Stimulated activated naive CD8-positive, alpha-beta T cell treated with anti-CD3 and anti-CD28 coated beads, Interleukin-15, amount 100 ng/mL, for 72 hours (primary cell): ENCODE measurements around the gene KRT81.
"Not testable (repeated sequence)": the region's sequence is repeated elsewhere in the genome, so short reads cannot be mapped to it uniquely, and the experiment has no call there.

Experiments used
- ATAC-seq: fragments of 150-1000 bp; cut with Tn5 transposase; 2 replicates; pipeline ENCODE4 v1.10.0; 2021; ENCODE audit warnings: mild to moderate bottlenecking, moderate library complexity
- DNase-seq, 2 donors: peaks; one replicate each; pipeline ENCODE4 v3.0.0; 2021 to 2022
- H3K27ac Mint-ChIP-seq, 2 donors: one replicate each; pipeline ENCODE4 v1.8.0; 2022; ENCODE audit warnings: mild to moderate bottlenecking in 2 of 2, mixed read lengths in 2 of 2, moderate library complexity in 2 of 2
- H3K27me3 Mint-ChIP-seq: one replicate; pipeline ENCODE4 v1.8.0; 2022; ENCODE audit warnings: mixed read lengths
- H3K4me1 Mint-ChIP-seq: one replicate; pipeline ENCODE4 v1.8.0; 2022; ENCODE audit warnings: mild to moderate bottlenecking, mixed read lengths
- H3K4me3 Mint-ChIP-seq, 2 donors: one replicate each; pipeline ENCODE4 v1.8.0; 2022; ENCODE audit warnings: mild to moderate bottlenecking in 2 of 2, mixed read lengths in 2 of 2, moderate library complexity in 1 of 2
- H3K9me3 Mint-ChIP-seq, 2 donors: one replicate each; pipeline ENCODE4 v1.8.0; 2022; ENCODE audit warnings: mixed read lengths in 2 of 2

KRT81 gene

GRCh38 chr12:52257922-52258321 is 33.4 kb downstream of the KRT81 start:
- not testable (repeated sequence) for H3K27ac Mint-ChIP-seq

GRCh38 chr12:52257074-52257551 is 34.2 kb downstream of the KRT81 start:
- H3K4me3 Mint-ChIP-seq = no peak overlapping the region
- DNase-seq (no peak), ATAC-seq (peak; percentile 27)
- no peaks in the 10 kb centered on the region for H3K9me3 Mint-ChIP-seq
- H3K27me3 Mint-ChIP-seq = peaks cover 94% of the 10 kb centered on the region
- H3K27ac Mint-ChIP-seq = no peak overlapping the region
- H3K4me1 Mint-ChIP-seq = peaks cover 19% of the 10 kb centered on the region

More at GRCh38 chr12:52257922-52258321, 33.4 kb downstream of the KRT81 start:
- not testable (repeated sequence) for DNase-seq, ATAC-seq, H3K9me3 Mint-ChIP-seq
- Mint-ChIP-seq H3K4me3 (peak overlapping the region in 1 of 2 donors; percentile 4), H3K27me3 (peaks cover 96% of the 10 kb centered on the region), H3K4me1 (peaks cover 18% of the 10 kb centered on the region)

DNA sequence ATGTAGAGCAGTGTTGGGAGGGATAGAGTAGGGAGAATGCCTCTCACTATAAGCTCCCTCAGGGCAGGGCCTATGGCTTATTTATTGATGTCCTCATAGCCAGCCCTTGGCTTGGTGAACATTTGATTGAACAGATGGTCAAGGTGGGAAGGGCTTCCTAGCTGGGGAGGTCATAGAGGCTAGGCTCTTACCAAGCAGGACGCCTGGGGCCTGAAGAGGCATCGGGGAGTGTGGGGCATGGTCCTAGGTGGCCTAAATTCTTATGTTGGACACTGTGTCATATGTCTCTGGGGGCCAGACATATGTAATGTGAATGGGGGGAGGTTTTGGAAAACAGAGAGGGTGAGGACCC is 34.8 kb downstream of the KRT81 start:
- Mint-ChIP-seq H3K4me1 (peaks cover 25% of the 10 kb centered on the region), H3K9me3 (no peaks in the 10 kb centered on the region), H3K27ac (no peak overlapping the region), H3K27me3 (peaks cover 92% of the 10 kb centered on the region), H3K4me3 (no peak overlapping the region)
- ATAC-seq = no peak
- no peak for DNase-seq

- Mint-ChIP-seq H3K4me3 (no peak overlapping the region), H3K9me3 (no peaks in the 10 kb centered on the region), H3K27me3 (peaks cover 92% of the 10 kb centered on the region), H3K27ac (no peak overlapping the region), H3K4me1 (peaks cover 30% of the 10 kb centered on the region)
- no peak for ATAC-seq
- DNase-seq = no peak
Measured at GRCh38 chr12:52255926-52256583, 35.3 kb downstream of the KRT81 start.

GRCh38 chr12:52254965-52255751 is 36.2 kb downstream of the KRT81 start:
- Mint-ChIP-seq H3K27me3 (peaks cover 92% of the 10 kb centered on the region), H3K4me1 (peaks cover 31% of the 10 kb centered on the region), H3K9me3 (no peaks in the 10 kb centered on the region), H3K27ac (no peak overlapping the region), H3K4me3 (no peak overlapping the region)
- ATAC-seq (no peak), DNase-seq (no peak)

GRCh38 chr12:52254180-52254964 is 37.0 kb downstream of the KRT81 start:
- no peak overlapping the region for H3K27ac Mint-ChIP-seq
- ATAC-seq (no peak), DNase-seq (no peak)
- H3K4me1 Mint-ChIP-seq = peaks cover 35% of the 10 kb centered on the region
- H3K9me3 Mint-ChIP-seq = no peaks in the 10 kb centered on the region
- no peak overlapping the region for H3K4me3 Mint-ChIP-seq
- peaks cover 92% of the 10 kb centered on the region for H3K27me3 Mint-ChIP-seq

GRCh38 chr12:52253391-52254179 is 37.7 kb downstream of the KRT81 start:
- Mint-ChIP-seq H3K27me3 (peaks cover 92% of the 10 kb centered on the region), H3K27ac (peak overlapping the region in 1 of 2 donors; percentile 31)

DNA sequence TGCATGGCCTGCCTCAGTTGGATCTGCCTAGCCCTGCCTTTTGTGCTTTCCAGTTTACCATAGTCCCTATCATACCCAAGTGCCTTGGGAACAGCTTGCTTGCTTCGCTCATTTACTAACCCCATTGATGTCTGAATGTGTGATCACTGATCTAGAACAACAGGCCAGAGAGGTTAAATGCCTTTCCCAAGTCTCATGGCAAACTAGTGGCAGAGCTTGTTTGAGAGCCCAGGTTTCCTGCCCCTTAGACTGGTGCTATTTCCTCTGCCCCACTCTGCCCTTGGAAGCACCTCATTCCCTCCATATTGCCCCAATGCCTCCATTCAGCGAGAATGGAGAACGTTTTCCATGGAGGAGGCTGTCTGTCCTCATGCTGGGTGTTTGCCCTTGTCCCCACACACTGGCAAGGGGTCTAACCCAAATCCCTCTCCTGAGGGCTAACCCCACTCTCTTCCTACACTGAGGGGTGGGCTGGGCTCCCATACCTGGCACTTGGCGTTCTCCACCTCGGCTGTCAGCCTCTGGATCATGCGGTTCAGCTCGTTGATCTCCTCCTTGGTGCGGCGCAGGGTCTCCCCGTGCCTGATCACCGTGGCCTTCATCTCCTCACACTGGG is 38.5 kb downstream of the KRT81 start:
- Mint-ChIP-seq H3K4me1 (peaks cover 29% of the 10 kb centered on the region), H3K27me3 (peaks cover 92% of the 10 kb centered on the region), H3K9me3 (no peaks in the 10 kb centered on the region), H3K4me3 (no peak overlapping the region), H3K27ac (peak overlapping the region; percentile 35 to 37)
- no peak for ATAC-seq
- no peak for DNase-seq

More at GRCh38 chr12:52253391-52254179, 37.7 kb downstream of the KRT81 start:
- DNase-seq (no peak), ATAC-seq (no peak)
- no peak overlapping the region for H3K4me3 Mint-ChIP-seq
- H3K4me1 Mint-ChIP-seq = peaks cover 33% of the 10 kb centered on the region
- no peaks in the 10 kb centered on the region for H3K9me3 Mint-ChIP-seq

GRCh38 chr12:52252175-52252615 is 39.1 kb downstream of the KRT81 start:
- H3K27ac Mint-ChIP-seq, DNase-seq, ATAC-seq, H3K4me3 Mint-ChIP-seq, H3K9me3 Mint-ChIP-seq: not testable (repeated sequence)
- peaks cover 35% of the 10 kb centered on the region for H3K4me1 Mint-ChIP-seq
- H3K27me3 Mint-ChIP-seq = peaks cover 92% of the 10 kb centered on the region

- no peak for DNase-seq
- H3K27ac Mint-ChIP-seq = peak overlapping the region in 1 of 2 donors; percentile 81
- peak; percentile 73 for ATAC-seq
- H3K9me3 Mint-ChIP-seq = no peaks in the 10 kb centered on the region
- peaks cover 42% of the 10 kb centered on the region for H3K4me1 Mint-ChIP-seq
- peak overlapping the region in 1 of 2 donors; percentile 29 for H3K4me3 Mint-ChIP-seq
- peaks cover 89% of the 10 kb centered on the region for H3K27me3 Mint-ChIP-seq
Measured at GRCh38 chr12:52251367-52252051, 39.8 kb downstream of the KRT81 start.

DNA sequence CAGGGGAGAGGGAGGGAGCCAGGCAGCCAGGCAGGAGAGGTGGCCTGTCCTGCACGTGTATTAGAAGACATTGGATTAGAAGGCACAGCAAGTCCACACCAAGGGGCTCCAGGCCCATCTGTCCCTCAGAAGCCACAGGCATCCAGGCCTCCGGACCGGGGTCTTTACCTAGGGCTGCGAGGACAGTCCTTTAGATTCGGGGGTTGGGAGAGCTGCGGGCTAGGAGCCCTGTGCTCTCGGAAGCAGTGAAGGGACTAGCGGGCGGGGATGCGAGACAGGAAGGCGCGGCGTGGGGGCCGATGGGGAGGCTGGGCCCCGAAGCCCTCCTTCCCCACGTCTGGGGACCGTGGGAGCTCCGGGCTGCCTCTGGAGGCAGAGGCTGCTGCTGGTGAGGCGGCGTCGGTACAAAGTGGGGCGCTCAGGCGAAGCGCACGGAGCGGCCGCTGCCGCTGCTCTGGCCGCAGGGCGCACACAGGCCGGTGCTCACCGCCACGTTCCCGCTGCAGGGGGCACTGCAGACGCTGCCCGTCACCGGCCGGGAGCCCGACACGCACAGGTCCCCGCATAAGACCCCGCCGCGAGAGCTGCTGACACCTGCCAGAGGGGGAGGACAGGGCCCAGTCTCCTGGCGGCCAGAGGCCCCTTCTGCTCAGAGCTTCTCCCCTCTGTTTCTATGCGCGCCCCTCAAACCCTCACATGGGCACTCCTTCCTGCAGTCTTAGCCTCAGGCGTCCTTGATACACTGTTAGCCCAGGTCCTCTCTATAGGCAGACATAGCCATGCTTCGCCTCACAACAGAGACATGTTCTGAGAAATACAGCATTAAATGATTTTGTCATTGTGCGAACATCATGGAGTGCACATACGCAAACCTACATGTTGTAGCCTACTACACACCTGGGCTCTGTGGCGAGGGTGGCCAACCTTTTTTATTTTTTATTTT is 41.0 kb downstream of the KRT81 start:
- Mint-ChIP-seq H3K9me3 (no peaks in the 10 kb centered on the region), H3K27me3 (peaks cover 77% of the 10 kb centered on the region), H3K4me1 (peaks cover 54% of the 10 kb centered on the region), H3K4me3 (peak overlapping the region; percentile 0 to 50), H3K27ac (no peak overlapping the region)
- DNase-seq (no peak), ATAC-seq (no peak)

DNA sequence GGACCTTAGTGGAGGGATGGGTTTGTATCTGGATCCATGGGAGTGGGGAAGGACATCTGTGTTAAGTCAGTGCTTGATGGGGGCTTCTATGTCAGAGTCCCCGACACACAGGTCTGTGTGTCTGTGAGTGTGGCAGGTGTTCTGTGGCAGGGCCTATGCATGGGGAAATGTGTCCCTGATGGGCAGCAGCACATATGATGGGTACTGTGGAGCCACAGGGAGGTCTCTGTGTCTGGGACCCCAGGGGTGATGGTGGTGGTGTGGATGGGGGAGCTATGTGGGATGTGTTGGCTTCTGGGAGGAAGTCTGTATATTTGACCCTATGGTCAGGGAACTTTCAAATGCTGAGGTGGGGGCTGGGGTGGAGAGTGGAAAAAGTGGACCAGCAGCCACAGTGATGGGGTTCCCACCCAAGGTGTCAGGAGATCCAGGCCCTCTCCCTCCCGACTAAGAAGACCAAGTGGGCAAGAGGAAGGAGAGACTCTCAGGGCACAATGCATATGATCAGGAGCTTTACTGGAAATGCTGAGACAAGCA is 41.8 kb downstream of the KRT81 start:
- Mint-ChIP-seq H3K27me3 (peaks cover 70% of the 10 kb centered on the region), H3K4me3 (peak overlapping the region; percentile 0 to 16), H3K27ac (peak overlapping the region in 1 of 2 donors; percentile 8), H3K4me1 (peaks cover 61% of the 10 kb centered on the region), H3K9me3 (no peaks in the 10 kb centered on the region)
- ATAC-seq (no peak), DNase-seq (no peak)
